GM12872 (cell line): ENCODE data around the gene JAKMIP1.

Source experiments
- CTCF ChIP-seq: IDR thresholded peaks from 3 replicates; pipeline ENCODE4 v1.5.1; 2011; ENCODE audit warnings: low read depth, mild to moderate bottlenecking, low read length, moderate library complexity; ENCODE audit not compliant: insufficient read depth

The JAKMIP1 gene

DNA sequence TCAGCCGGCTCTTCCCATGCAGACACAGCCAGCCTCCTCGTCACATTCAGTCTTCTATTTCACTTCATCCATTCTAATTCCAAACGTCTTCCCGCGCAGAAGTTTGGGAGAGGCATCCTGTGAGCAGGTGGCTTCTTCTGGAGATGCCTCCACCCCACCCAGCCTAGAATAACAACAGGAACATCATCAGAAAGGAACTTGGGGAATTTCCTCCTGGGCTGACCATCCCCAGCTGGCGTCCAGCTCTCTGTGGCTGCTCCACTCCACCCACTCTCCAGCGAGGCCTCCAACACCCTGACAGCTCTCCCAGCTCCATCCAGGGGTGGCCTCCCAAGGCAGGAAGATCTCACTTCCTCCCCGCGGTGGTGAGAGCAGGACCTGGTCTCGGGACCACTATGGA is 176.6 kb downstream of the JAKMIP1 start:
- TF ChIP-seq CTCF = no peak

DNA sequence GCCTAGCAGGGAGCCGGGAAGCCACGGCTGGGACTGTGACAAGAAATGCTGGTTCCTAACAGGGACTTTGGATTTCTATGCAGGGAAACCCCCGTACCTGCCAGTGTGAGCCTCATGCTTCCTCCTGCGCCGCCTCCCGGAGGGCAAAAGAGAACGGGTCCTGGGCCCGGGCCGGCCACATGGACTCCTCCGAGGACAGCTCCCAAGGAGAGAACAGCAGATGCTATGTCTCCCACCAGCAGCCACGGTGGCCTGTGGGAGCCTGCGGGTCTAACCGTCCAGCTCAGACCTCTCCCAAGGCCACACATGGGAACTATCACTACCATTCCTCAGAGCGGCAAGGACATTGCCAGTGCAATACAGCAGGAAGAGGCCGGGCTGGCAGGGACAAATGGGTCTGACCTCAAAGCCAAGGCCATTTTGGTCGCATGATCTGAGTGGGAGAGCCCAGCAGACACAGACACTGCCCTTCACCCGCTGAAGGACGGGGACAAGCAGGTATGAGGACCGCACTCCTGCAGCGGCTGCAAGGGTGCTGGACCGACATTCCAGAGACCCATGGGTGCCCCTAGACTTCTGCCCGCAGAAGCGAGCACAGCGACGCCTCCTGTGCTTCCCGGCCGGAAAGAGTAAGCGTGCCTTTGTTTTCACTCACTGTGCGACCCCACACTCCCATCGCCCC is 177.6 kb downstream of the JAKMIP1 start:
- TF ChIP-seq CTCF = no peak

GRCh38 chr4:6021831-6022606 is 178.3 kb downstream of the JAKMIP1 start:
- TF ChIP-seq CTCF = no peak

DNA sequence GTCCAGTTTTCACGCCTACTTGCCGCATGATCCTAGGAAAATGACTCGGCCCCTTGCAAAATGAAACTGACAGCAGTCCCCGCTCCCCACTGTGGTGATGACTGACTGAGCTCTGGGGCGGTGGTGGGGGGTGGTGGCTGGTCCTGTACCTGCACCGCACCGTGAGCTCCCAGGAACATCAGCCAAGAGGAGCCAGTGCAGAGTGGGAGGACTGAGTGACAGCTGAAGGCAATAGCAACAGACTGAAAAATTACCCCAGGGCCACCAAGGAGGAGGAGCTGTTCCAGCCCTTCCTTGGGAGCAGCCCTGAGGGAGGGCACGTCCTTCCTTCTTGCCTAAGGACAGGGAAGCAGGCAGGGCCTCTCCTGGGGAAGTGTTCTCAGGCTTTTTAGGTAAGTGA is 179.7 kb downstream of the JAKMIP1 start:
- TF ChIP-seq CTCF = no peak

GRCh38 chr4:6019316-6020263 is 180.8 kb downstream of the JAKMIP1 start:
- peak; percentile 83 for TF ChIP-seq CTCF

- no peak for TF ChIP-seq CTCF
These were observed 182.0 kb downstream of the JAKMIP1 start, which contains the start of gene C4orf50 for GRCh38 chr4:6018331-6018730. Gene C4orf50 (minus strand): TSS chr4:6018431.

DNA sequence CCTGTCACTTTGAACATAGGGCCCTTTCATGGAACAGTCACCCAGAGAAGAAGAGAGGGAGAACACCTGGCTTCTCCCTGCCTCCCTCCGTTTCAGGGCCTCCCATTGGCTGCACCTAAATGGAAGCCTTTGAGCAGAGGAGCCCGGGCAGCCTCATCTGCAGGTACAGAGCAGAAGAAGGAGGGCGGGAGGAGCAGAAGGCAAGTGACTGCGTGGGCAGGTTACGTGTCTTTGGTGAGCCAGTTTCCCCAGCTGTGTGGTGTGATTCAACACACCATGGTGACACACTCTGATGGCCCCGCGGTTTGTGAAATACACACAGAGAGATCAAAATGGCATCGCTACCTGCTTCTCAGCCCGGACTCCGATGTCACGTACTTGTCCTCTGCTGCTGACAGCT is 182.5 kb downstream of the JAKMIP1 start:
- TF ChIP-seq CTCF = no peak
